ENCODE measurements around the gene KIRREL3.
"Not testable (repeated sequence)": the region's sequence is repeated elsewhere in the genome, so short reads cannot be mapped to it uniquely, and the experiment has no call there.

Gene KIRREL3

GRCh38 chr11:126963115-126963514, 37.5 kb downstream of the KIRREL3 start:
- no peak overlapping the region for H3K4me3 ChIP-seq (ENCODE audit: low read depth, low read length)
- TF ChIP-seq, protein P1, sequence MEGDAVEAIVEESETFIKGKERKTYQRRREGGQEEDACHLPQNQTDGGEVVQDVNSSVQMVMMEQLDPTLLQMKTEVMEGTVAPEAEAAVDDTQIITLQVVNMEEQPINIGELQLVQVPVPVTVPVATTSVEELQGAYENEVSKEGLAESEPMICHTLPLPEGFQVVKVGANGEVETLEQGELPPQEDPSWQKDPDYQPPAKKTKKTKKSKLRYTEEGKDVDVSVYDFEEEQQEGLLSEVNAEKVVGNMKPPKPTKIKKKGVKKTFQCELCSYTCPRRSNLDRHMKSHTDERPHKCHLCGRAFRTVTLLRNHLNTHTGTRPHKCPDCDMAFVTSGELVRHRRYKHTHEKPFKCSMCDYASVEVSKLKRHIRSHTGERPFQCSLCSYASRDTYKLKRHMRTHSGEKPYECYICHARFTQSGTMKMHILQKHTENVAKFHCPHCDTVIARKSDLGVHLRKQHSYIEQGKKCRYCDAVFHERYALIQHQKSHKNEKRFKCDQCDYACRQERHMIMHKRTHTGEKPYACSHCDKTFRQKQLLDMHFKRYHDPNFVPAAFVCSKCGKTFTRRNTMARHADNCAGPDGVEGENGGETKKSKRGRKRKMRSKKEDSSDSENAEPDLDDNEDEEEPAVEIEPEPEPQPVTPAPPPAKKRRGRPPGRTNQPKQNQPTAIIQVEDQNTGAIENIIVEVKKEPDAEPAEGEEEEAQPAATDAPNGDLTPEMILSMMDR (IDR thresholded peaks at IDR 0.05; ENCODE audit: borderline replicate concordance, insufficient read depth, low read depth, low read length), result no peak

DNA sequence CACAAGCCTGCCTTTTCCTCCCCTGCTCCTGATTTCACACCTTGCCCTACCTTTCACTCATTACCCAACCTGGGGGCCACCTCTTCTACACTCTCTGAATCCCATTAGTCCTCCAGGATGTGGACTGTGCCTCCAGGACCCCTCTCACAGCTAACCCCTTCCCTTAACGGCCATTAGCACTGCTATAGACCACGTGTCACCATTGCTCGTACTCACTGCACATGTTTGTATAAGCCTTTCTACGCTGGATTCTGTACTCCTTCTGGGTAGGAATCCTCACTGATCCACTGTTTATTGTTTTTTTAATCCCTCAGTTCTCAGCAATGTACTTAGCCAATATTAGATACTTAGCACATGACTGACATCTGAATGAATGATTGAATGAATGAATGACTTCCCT, 40.9 kb downstream of the KIRREL3 start:
- no peak overlapping the region for H3K4me3 ChIP-seq (ENCODE audit: low read depth, low read length)
- TF ChIP-seq, protein P1 (IDR thresholded peaks at IDR 0.05; ENCODE audit: borderline replicate concordance, insufficient read depth, low read depth, low read length), result no peak

GRCh38 chr11:126956635-126957034, 43.9 kb downstream of the KIRREL3 start:
- TF ChIP-seq, protein P1 (IDR thresholded peaks at IDR 0.05; ENCODE audit: borderline replicate concordance, insufficient read depth, low read depth, low read length), result no peak
- H3K4me3 ChIP-seq (ENCODE audit: low read depth, low read length), result no peak overlapping the region

GRCh38 chr11:126952533-126952932, 48.0 kb downstream of the KIRREL3 start:
- H3K4me3 ChIP-seq (ENCODE audit: low read depth, low read length), result not testable (repeated sequence)

- no peak overlapping the region for H3K4me3 ChIP-seq (ENCODE audit: low read depth, low read length)
- TF ChIP-seq, protein P1 (IDR thresholded peaks at IDR 0.05; ENCODE audit: borderline replicate concordance, insufficient read depth, low read depth, low read length), result no peak
These were observed 49.1 kb downstream of the KIRREL3 start for GRCh38 chr11:126951465-126951864.

DNA sequence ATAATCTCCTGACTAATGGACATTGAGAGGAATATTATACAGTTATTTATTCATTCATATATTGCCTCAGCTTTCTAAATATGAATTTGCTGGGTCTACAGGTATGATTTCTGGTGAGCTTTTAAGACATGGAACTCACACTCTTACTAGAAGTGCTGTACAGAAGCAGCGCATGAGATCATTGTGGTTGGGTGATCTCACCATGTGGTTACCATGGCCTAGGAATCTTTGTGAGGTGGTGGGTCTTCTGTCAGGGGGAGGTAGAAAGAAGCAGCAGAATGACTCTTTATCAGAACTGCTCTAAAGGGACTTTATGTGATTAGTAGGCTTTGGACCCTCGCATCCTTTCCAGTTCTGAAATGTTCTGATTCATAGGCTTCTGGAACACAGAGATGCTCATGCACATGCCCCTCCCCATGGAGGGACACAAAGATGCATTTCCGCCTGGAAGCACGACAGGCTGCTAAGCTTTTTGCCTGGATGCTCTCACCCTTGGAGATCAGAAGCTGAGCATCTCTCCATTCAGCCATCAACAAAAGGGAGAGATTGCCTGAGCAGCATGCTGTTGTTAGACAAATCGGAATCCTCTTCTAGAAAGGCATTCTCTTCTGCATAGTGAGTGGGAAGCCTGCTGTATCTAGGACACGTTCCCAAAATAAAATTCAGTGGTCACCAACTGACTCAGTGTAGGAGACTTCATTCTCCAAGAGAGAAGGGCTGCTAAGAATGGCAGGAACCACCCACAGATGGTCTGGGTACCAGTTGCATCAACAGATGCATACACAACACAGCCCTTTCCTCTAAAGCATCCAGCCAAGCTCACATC, 51.3 kb downstream of the KIRREL3 start:
- TF ChIP-seq, protein P1 (IDR thresholded peaks at IDR 0.05; ENCODE audit: borderline replicate concordance, insufficient read depth, low read depth, low read length), result no peak
- H3K4me3 ChIP-seq (ENCODE audit: low read depth, low read length), result no peak overlapping the region

DNA sequence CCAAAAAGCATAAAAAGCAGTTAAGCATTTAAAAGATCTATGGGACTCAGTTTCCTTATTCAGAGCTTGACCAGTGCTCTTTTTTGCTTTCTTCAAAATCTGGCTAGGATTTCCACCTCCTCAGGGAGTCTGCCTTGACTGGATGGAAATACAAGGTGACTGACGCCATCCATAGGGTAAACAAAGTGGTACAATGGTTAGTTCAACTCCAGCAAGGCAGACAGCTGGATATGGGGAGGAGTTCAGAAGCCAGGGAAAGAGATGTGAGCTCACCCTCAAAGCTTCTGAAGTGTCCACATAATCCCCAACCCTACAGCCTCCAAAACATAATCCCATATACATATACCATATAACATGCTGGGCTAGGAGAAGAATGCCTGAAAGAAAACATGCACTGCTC, 52.0 kb downstream of the KIRREL3 start:
- TF ChIP-seq, protein P1 (IDR thresholded peaks at IDR 0.05; ENCODE audit: borderline replicate concordance, insufficient read depth, low read depth, low read length), result no peak
- H3K4me3 ChIP-seq (ENCODE audit: low read depth, low read length), result no peak overlapping the region

Data from GM12875 (cell line).